Measurements from ENCODE around the gene ULK4.

- no peak for TF ChIP-seq CTCF (IDR thresholded peaks at IDR 0.05)
- no peak for TF ChIP-seq POLR2A (IDR thresholded peaks at IDR 0.05)
- no peak for TF ChIP-seq EP300 (IDR thresholded peaks at IDR 0.05)
Observed at GRCh38 chr3:41650406-41650805, 311.5 kb downstream of the ULK4 start.
